Measurements from ENCODE around the gene MOSMO. TPM values are rescaled to one million over a fixed set of nuclear protein-coding genes. Genes with fewer than 3 reads are reported as not detected.

The MOSMO gene
- total and polyA plus RNA-seq, 10 of the 15 experiments (the other 5 are each of a cell fraction or from before 2014, with no cell fraction given), result 1.7 to 26.7 (median 12.2) TPM

DNA sequence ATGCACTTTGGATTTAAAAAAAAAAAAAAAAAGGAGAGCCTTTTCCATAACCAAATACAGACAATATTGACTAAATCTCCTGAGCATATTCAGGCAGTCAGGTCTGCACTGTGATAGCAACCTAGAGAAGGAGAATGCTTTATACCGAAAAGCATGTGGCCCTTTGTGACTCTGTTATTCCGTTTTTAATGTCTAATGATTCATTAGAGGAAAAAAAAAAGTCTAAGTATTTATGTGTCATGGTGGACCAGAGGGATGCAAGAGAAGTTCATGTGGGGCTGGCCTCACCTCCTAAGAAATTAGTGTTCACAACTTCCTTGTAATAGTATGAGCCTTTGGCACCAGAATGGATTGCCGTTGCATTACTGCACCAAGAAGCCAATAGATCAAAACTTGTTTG lies 73.1 kb downstream of the MOSMO start:
- Histone ChIP-seq H2AFZ (ENCODE audit: control insufficient read depth, low read depth, low read length) (no peak overlapping the region), H4K20me1 (ENCODE audit: control insufficient read depth, insufficient read depth) (no peaks in the 10 kb centered on the region), H3K4me3 (no peak overlapping the region), H3K4me2 (ENCODE audit: control insufficient read depth, insufficient read depth) (no peak overlapping the region), H3K9ac (ENCODE audit: control insufficient read depth, insufficient read depth, low read length) (no peak overlapping the region), H3K4me1 (ENCODE audit: control insufficient read depth, insufficient read depth, low read length) (no peaks in the 10 kb centered on the region), H3K27ac (ENCODE audit: control insufficient read depth, insufficient read depth) (no peak overlapping the region), H3K36me3 (ENCODE audit: control insufficient read depth in 2 of 2, insufficient read depth in 2 of 2, low read length in 1 of 2) (peaks cover 0 to 2% of the 10 kb centered on the region in 2 experiments; a peak in 1 of 4 replicates), H3K79me2 (ENCODE audit: control insufficient read depth, insufficient read depth, low read length) (no peaks in the 10 kb centered on the region), H3K9me3 (replicated peaks; ENCODE audit: control insufficient read depth, insufficient read depth, low read length) (no peaks in the 10 kb centered on the region), H3K27me3 (replicated peaks in 1 of 2; ENCODE audit: control insufficient read depth in 2 of 2, insufficient read depth in 2 of 2, low read length in 1 of 2) (no peaks in the 10 kb centered on the region)
- WGBS (ENCODE audit: insufficient coverage, insufficient replicate concordance, low lambda C conversion rate, missing lambda C conversion rate), result 97% methylated on average over 3 of the region's 3 CpGs
- SMC1A ChIA-PET (ENCODE audit: uncharacterized antibody, unreplicated experiment), result interaction anchor here (0.7 to 6.0 kb wide), 10 partner anchors 9 to 108 kb away, joined by 3 to 567 read pairs (median 8); partner anchors contain the start of genes MOSMO, PDZD9 and VWA3A
- RAD21 ChIA-PET (ENCODE audit: unreplicated experiment), result interaction anchor here (1.6 to 5.9 kb wide), 2 partner anchors 75 to 83 kb away, joined by 6 to 466 read pairs; partner anchors contain the start of genes MOSMO and PDZD9
- in situ Hi-C loops (cut with MboI) (no loop called here), intact Hi-C loops (cut with micrococcal nuclease; ENCODE audit: unreplicated experiment) (no loop called here)
- BruUV-seq (replicated peaks), result no TSS peak
- FAIRE-seq (no peak), ATAC-seq (no peak), DNase-seq (ENCODE audit: low read depth, low spot score) (no peak)
- POLR2A ChIA-PET, result no interaction called here
- CTCF ChIA-PET, result interaction anchor here (1.8 to 6.0 kb wide), 7 partner anchors 10 to 78 kb away, joined by 4 to 686 read pairs (median 14); partner anchors contain the start of genes MOSMO, PDZD9 and VWA3A
- TF ChIP-seq, protein P1, sequence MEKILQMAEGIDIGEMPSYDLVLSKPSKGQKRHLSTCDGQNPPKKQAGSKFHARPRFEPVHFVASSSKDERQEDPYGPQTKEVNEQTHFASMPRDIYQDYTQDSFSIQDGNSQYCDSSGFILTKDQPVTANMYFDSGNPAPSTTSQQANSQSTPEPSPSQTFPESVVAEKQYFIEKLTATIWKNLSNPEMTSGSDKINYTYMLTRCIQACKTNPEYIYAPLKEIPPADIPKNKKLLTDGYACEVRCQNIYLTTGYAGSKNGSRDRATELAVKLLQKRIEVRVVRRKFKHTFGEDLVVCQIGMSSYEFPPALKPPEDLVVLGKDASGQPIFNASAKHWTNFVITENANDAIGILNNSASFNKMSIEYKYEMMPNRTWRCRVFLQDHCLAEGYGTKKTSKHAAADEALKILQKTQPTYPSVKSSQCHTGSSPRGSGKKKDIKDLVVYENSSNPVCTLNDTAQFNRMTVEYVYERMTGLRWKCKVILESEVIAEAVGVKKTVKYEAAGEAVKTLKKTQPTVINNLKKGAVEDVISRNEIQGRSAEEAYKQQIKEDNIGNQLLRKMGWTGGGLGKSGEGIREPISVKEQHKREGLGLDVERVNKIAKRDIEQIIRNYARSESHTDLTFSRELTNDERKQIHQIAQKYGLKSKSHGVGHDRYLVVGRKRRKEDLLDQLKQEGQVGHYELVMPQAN (conservative IDR thresholded peaks at IDR 0.05), result no peak
- no peak for TF ChIP-seq SIX5 (IDR thresholded peaks at IDR 0.05; ENCODE audit: low read depth, low read length, severe bottlenecking)
- no peak for TF ChIP-seq NR2F1 (conservative IDR thresholded peaks at IDR 0.05)
- TF ChIP-seq JUNB (IDR thresholded peaks at IDR 0.05), result no peak
- TF ChIP-seq ATF7 (IDR thresholded peaks at IDR 0.05; ENCODE audit: low read depth), result no peak
- TF ChIP-seq CREB1 (IDR thresholded peaks at IDR 0.05; ENCODE audit: low read depth), result no peak
- TF ChIP-seq, protein P2, sequence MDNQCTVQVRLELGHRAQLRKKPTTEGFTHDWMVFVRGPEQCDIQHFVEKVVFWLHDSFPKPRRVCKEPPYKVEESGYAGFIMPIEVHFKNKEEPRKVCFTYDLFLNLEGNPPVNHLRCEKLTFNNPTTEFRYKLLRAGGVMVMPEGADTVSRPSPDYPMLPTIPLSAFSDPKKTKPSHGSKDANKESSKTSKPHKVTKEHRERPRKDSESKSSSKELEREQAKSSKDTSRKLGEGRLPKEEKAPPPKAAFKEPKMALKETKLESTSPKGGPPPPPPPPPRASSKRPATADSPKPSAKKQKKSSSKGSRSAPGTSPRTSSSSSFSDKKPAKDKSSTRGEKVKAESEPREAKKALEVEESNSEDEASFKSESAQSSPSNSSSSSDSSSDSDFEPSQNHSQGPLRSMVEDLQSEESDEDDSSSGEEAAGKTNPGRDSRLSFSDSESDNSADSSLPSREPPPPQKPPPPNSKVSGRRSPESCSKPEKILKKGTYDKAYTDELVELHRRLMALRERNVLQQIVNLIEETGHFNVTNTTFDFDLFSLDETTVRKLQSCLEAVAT (IDR thresholded peaks at IDR 0.05), result no peak
- TF ChIP-seq, protein P3, sequence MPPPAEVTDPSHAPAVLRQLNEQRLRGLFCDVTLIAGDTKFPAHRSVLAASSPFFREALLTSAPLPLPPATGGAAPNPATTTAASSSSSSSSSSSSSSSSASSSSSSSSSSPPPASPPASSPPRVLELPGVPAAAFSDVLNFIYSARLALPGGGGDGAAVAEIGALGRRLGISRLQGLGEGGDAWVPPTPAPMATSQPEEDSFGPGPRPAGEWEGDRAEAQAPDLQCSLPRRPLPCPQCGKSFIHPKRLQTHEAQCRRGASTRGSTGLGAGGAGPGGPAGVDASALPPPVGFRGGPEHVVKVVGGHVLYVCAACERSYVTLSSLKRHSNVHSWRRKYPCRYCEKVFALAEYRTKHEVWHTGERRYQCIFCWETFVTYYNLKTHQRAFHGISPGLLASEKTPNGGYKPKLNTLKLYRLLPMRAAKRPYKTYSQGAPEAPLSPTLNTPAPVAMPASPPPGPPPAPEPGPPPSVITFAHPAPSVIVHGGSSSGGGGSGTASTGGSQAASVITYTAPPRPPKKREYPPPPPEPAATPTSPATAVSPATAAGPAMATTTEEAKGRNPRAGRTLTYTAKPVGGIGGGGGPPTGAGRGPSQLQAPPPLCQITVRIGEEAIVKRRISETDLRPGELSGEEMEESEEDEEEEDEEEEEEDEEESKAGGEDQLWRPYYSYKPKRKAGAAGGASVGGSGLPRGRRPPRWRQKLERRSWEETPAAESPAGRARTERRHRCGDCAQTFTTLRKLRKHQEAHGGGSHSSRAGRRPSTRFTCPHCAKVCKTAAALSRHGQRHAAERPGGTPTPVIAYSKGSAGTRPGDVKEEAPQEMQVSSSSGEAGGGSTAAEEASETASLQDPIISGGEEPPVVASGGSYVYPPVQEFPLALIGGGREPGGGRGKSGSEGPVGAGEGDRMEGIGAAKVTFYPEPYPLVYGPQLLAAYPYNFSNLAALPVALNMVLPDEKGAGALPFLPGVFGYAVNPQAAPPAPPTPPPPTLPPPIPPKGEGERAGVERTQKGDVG (CRISPR knock-in tag; IDR thresholded peaks at IDR 0.05), result no peak
- TF ChIP-seq, protein P4, sequence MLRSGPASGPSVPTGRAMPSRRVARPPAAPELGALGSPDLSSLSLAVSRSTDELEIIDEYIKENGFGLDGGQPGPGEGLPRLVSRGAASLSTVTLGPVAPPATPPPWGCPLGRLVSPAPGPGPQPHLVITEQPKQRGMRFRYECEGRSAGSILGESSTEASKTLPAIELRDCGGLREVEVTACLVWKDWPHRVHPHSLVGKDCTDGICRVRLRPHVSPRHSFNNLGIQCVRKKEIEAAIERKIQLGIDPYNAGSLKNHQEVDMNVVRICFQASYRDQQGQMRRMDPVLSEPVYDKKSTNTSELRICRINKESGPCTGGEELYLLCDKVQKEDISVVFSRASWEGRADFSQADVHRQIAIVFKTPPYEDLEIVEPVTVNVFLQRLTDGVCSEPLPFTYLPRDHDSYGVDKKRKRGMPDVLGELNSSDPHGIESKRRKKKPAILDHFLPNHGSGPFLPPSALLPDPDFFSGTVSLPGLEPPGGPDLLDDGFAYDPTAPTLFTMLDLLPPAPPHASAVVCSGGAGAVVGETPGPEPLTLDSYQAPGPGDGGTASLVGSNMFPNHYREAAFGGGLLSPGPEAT (IDR thresholded peaks at IDR 0.05; ENCODE audit: low read depth), result no peak
- no peak for TF ChIP-seq CEBPB (IDR thresholded peaks at IDR 0.05; ENCODE audit: borderline replicate concordance in 1 of 2, low read depth in 2 of 2, low read length in 2 of 2)
- TF ChIP-seq MTA2 (IDR thresholded peaks at IDR 0.05; ENCODE audit: low read depth), result no peak
- TF ChIP-seq CBFB (IDR thresholded peaks at IDR 0.05; ENCODE audit: low read depth), result no peak
